Measurements from ENCODE around the gene PPP3CB.

PPP3CB gene

DNA sequence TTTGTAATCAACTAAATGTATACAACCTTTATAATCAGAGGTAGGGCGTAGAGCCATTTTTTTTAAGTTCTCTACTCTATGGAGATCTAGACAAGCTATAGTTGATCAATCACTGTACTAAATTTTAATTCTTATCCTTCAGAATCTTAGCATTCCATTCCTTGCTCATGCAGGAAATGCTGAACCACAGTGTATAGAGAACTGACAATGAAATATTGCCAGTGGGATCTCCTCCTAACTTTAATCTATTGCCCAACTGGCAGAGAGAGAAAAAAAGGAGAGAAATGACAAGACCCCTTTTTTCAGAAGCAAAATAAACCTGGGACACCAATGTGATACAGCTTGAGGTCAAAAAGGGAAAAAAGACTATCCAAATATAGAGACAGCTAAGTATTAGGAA lies 26.4 kb upstream of the PPP3CB start:
- H3K4me3 ChIP-seq (ENCODE audit: low read depth, low read length) = no peak overlapping the region
- DNase-seq (ENCODE audit: low read depth, low spot score) = no peak
- in situ Hi-C loops (cut with HindIII; ENCODE audit: low sequenced_read_pairs) = no loop called here
- TF ChIP-seq CTCF (IDR thresholded peaks at IDR 0.05; ENCODE audit: low read depth, low read length) = no peak

DNA sequence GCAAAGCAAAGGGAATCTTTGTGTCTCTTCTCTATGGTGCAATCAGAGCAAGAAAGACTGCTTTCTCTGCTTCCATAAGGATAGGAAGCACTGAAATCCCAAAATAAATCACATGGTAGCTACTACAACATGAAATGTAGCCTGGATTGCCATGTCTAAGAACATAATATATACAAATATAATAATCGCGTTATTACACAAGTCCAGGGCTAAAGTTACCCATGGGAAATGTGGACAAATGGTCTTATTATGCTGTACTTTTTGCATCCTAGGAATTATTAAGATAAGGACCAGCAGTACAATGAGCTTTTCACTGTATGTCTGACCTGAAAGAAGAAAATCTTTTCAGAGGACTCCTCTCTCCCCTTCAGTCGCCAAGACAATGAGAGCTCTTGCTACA lies 23.5 kb upstream of the PPP3CB start:
- H3K4me3 ChIP-seq (ENCODE audit: low read depth, low read length) = no peak overlapping the region
- no peak for TF ChIP-seq CTCF (IDR thresholded peaks at IDR 0.05; ENCODE audit: low read depth, low read length)
- in situ Hi-C loops (cut with HindIII; ENCODE audit: low sequenced_read_pairs) = no loop called here
- no peak for DNase-seq (ENCODE audit: low read depth, low spot score)

DNA sequence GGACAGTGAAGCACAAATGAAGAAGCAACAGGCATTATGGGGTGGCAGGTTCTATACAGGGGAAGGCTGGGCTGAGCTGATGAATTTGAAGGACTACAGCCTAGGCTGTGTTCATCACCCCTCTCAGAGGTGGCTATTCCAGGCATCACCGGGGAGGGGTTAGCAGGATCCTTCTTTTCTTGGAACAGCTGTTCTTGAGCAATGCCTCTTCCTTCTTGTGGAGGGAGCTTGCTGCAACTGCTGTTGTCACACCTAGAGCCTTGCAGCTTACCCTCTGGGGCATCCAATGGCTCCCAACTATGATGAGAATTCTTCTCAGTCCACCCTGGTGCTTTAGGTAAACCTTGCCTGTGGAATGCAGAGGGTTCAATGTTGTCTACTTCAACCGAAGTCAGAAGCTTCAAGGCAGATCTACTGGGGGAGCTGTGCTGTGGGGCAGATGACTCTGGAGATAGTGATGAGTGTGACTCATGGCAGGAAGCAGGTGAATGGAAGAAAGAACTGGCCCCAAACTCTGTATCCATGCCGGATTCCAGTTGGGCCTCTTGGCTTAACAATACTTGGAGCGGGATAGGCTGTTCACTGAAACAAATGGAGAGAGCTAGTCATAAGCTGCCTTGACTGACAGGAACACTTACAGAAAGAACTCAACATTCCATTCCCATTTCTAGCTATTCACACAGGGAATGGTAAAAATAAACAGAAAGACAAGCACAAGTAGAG lies 21.5 kb upstream of the PPP3CB start:
- no peak for DNase-seq (ENCODE audit: low read depth, low spot score)
- in situ Hi-C loops (cut with HindIII; ENCODE audit: low sequenced_read_pairs) = no loop called here
- no peak for TF ChIP-seq CTCF (IDR thresholded peaks at IDR 0.05; ENCODE audit: low read depth, low read length)

GRCh38 chr10:73512207-73512743 lies 16.5 kb upstream of the PPP3CB start:
- TF ChIP-seq CTCF (IDR thresholded peaks at IDR 0.05; ENCODE audit: low read depth, low read length) = no peak
- in situ Hi-C loops (cut with HindIII; ENCODE audit: low sequenced_read_pairs) = no loop called here
- no peak for DNase-seq (ENCODE audit: low read depth, low spot score)
- H3K4me3 ChIP-seq (ENCODE audit: low read depth, low read length) = no peak overlapping the region

More for the DNA sequence above, 21.5 kb upstream of the PPP3CB start:
- H3K4me3 ChIP-seq (ENCODE audit: low read depth, low read length) = no peak overlapping the region

DNA sequence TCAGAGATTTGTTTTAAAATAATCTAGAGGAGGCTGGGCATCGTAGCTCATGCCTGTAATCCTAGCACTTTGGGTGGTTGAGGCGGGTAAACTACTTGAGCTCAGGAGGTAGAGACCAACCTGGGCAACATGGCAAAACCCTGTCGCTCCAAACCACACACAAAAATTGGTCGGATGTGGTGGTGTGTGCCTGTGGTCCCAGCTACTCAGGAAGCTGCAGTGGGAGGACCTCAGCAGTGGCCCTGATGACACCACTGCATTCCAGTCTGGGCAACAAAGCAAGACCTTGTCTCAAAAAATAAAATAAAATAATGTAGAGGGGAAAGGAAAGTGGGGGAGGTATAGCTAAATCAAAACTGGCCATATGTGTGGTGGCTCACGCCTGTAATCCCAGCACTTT lies 13.9 kb upstream of the PPP3CB start:
- TF ChIP-seq CTCF (IDR thresholded peaks at IDR 0.05; ENCODE audit: low read depth, low read length) = no peak

DNA sequence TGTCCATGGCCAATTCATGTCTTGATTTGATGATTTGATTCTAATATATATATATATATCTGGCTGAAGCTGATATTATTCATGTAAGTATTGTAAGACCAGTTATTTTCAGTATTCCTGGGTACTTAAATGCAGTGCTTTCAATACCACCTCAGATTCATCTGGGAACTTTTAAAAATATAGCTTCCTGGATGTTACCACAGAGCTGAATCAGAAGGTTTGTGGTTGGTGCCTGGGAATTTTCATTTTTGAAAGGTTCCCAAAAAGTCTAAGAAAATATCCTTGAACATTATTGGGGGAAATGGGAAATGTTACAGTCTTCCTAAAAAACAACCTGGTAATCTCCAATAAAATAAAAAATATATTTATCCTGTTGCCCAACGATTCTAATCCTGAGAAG lies 10.7 kb upstream of the PPP3CB start:
- no peak overlapping the region for H3K4me3 ChIP-seq (ENCODE audit: low read depth, low read length)

More for the DNA sequence above, 13.9 kb upstream of the PPP3CB start:
- no peak overlapping the region for H3K4me3 ChIP-seq (ENCODE audit: low read depth, low read length)
- in situ Hi-C loops (cut with HindIII; ENCODE audit: low sequenced_read_pairs) = no loop called here
- no peak for DNase-seq (ENCODE audit: low read depth, low spot score)

More for the DNA sequence above, 10.7 kb upstream of the PPP3CB start:
- in situ Hi-C loops (cut with HindIII; ENCODE audit: low sequenced_read_pairs) = no loop called here
- peak; percentile 58 for DNase-seq (ENCODE audit: low read depth, low spot score)
- TF ChIP-seq CTCF (IDR thresholded peaks at IDR 0.05; ENCODE audit: low read depth, low read length) = no peak
